ENCODE measurements around the gene COL19A1.

DNA sequence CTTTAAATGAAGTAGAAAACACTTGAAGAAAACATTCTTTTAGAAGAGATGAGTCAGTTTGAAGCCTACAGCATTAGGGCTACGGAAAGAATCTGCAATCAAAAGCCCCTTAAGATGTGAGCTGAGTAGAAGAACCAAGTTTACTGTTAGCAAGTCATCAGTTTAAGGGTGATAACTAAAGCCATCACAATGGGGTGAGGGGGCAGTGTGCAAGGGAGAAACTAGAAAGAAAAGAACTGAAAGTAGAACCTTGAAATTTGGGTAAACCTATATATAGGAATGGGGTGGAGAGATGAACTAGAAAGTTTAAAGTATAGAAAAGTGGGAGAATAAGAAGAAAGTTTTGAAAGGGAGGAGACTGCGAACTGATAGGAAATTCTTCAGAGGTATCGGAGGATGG lies 212.9 kb downstream of the COL19A1 start:
- TF ChIP-seq CTCF (optimal IDR thresholded peaks at IDR 0.05 in 1 of 3, IDR thresholded peaks at IDR 0.05 in 1 of 3, conservative IDR thresholded peaks at IDR 0.05 in 1 of 3; ENCODE audit: extremely low read depth in 1 of 3, insufficient read depth in 2 of 3, low read length in 3 of 3) (no peak), EZH2 (IDR thresholded peaks at IDR 0.05; ENCODE audit: low read length) (no peak)

All from keratinocyte (primary cell).